GM19193 (cell line): Measurements from ENCODE around the gene AJUBA.

Experiments used
- POLR2A ChIP-seq: IDR thresholded peaks from 4 replicates; pipeline ENCODE4 v1.6.1; 2011; ENCODE audit not compliant: insufficient read depth, insufficient read length; ENCODE audit errors: extremely low read depth

AJUBA gene

GRCh38 chr14:22995889-22996625 is 13.7 kb upstream of the AJUBA start:
- no peak for TF ChIP-seq POLR2A

DNA sequence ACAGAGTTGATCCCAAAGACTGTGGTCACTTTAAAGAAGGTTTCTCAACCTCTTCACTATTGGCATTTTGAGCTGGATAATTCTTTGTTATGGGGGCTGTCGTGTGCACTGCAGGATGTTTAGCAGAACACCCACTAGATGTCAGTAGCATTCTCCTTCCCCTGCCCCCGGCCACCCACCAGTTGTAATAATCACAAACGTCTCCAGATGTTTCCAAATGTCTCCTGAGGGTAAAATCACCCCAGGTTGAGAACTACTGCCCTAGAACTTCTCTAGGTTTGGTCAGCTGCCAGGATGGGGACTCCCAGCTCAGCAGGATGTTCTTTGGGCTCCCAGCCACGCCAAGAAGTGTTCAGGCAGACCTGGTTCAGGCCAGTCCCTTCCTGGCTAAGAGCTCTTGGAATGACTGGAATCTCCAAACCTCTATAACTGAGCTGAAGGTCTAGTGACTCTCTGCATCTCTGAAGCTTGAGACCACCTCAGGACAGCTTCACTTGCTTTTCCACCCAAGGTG is 12.5 kb upstream of the AJUBA start:
- no peak for TF ChIP-seq POLR2A

DNA sequence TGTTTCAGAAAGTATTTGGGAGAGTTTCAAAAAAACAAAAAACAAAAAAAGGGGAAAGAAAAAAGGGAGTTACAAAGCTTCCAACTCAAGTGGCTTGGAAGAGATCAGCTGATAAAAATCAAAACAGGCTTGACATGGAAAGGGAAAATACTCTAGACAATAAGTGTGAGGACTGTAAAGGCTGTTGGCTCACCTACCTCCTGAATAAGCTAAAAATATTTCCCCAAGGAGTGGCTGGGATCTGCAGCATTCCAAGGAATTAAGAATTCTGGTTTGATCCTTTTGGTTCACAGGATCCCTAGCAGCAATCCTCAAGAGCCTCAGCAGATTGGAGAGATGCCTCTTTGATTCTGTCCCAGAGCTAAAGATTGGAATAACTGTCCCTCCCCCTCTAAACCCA is 11.2 kb upstream of the AJUBA start:
- no peak for TF ChIP-seq POLR2A

DNA sequence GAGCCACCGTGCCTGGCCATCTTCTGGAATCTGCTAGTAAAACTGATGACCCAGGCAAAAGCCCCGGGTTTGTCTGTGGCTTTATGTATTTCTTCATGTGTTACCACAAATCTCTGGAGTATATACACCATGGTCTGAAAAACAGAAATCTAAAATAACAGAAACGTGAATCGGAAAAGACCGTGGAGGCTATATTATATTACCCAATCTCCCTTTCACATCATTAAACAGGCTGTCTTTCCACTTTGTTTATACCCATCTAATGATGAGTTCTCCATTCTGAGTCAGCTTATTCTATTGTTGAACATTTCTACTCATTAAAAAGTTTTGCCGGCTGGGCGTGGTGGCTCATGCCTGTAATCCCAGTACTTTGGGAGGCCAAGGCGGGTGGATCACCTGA is 9.5 kb upstream of the AJUBA start:
- TF ChIP-seq POLR2A, result no peak

DNA sequence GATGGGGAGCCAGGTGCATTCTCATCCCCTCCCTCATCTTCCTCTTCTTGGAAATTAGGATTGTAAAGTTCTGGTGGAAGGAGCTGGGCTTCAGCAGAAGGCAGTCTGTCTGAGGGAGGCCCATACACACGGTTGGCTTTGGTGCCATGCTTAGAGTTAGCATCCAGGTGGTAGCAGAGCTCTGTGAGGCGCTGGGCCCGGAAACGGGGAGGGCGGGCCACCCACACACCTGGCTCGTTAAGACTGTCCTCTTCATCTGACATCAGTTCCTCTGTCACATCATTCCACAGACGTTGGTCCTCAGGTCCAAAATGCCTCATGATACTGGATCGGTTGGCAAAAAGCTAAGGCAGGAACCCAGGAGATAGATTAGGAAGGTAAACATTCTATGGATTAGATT is 4.9 kb upstream of the AJUBA start:
- no peak for TF ChIP-seq POLR2A

DNA sequence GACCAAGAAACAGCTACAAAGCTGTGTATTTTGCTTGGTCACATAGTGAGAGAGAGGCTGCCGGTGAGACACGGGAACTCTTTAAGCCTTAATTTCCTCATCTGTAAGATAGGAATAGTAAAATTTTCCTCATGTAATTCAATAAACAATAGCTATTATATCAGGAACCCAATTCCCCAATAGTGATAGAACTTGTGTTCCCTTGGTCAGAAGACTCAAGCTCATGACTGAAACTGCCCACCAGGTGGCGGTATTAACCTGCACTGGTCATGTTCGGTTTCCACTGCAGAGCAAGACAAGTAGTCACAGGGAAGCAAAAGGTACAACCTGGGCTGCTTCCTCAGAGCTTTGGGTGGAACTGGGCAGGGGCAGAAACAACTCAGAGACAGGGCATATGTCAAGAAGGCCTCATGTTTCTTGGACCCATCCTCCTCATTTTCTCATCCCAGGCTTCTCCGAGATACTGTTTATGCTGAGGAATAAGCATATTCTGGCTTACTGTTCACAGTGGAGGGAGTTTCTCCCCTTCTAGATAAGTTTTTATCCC is 4.2 kb upstream of the AJUBA start:
- TF ChIP-seq POLR2A, result no peak

GRCh38 chr14:22985894-22986507 is 3.6 kb upstream of the AJUBA start:
- no peak for TF ChIP-seq POLR2A

DNA sequence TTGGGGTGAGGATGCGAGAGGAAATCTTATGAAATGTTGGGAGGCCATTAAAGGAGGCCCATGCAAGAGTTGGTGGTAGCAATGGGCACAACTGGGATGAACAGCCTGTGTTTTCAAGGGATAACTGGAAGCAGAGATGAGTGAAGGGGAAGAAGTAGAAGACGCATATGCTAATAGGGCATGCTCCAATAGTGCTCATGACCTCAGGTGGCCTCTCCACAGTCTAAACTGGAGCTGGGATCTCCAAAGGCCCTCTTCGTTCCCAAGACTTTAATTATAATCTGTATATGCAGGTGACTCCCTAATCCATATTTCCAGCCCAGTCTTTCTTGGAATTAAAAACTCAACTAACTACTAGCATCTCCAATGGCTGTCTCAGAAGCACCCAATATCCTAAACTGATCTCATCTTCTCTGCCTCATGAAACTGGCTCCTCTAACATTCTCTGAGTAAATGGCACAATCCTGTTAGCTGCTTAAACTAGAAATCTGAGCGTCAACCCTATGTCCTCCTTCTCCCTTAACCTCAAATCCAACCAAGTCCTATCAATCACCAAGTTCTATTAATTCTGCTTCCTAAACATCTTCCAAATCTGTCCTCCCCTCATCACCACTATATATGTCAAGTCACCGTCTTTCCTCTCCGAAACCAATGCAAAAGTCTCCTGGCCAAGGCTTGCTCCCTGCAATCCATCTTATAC is 2.8 kb upstream of the AJUBA start:
- TF ChIP-seq POLR2A, result no peak

DNA sequence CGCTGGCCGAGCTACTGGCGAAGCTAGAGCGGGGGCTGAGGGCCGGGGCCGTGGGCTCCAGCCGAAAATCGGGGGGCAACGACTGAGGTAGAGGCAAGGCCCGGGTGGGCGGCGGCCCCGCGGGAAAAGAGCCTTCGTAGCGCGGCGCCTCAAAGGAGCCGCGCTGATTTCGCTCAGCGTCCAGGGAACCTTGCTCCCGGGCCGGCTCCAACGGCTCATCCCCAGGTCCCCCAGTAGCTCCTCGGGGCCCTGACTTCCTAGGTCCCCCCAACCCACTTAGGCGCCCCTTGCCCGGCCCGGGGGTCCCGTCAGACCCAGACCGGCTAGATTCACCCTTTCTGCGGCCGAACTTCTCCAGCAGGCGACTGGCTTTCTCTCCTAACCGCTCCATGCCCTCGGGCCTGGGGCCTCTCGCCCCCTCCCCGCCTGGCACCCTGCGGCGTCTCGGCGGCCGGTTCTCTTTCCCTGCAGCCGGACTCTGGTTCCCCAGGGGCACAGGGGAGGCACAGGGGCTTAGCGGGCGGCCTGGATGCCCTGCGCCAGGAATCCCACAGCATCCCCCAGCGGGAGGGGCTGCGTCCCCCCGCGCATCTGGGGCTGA is 375 bp downstream of the AJUBA start:
- no peak for TF ChIP-seq POLR2A

DNA sequence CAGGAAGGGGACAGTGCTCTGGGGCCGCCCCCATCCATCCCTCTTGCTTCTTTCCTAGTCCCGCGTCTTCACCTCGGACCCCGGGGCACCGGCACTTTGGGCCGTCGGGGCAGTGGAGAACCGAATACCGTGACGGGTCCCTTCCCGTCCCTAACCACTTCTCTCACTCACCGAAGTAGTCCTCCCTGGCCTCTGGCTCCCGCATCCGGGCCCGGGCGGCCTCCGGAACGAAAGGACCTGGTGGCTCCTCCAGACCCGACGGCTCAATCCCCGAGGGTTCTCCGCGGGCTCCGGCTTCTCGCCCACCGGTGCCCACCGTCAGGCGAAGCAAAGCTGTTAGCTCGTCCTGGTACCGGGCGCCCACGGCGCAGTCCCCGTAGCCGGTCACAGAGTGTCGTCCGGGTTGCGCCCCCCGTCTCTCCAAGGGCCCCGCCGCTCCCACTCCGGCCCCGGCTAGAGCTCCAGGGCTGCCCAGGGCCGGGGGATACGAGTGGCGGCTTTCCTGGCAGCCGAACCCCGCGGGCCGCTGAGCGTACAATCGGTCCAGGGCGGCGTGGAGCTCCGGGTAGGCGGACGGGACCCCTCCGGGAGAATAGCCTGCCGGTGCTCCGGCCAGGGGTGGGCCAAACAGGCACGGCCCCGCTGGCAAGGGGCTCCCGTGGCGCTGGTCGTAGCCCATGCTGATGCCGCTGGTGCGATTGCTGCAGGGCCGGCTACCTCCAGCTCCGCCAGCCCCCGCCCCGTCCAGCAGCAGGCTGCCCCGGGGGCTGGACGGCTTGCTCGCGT is 1.1 kb downstream of the AJUBA start:
- TF ChIP-seq POLR2A, result no peak

DNA sequence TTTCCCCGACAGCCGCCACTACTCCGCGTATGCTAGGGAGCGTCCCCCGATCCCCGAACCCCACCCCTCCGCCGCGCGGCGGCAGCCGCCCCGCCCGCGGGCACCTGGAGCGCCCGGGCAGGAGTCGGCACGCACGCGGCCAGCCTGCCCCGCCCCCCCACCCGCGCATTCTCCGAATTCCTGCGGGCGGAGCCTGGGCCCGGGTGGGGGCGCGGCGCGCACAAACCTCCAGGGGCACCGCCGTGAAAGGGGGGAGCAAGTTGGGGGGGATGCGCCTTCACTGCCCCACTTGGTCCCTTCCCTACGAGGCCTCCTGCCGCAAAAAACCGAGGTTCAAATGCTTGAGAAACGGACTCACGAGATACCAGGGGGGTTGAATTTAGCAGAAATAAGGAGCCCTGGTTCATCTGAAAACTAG is 1.7 kb downstream of the AJUBA start:
- TF ChIP-seq POLR2A, result no peak

GRCh38 chr14:22979748-22980392 is 2.5 kb downstream of the AJUBA start:
- TF ChIP-seq POLR2A, result no peak

DNA sequence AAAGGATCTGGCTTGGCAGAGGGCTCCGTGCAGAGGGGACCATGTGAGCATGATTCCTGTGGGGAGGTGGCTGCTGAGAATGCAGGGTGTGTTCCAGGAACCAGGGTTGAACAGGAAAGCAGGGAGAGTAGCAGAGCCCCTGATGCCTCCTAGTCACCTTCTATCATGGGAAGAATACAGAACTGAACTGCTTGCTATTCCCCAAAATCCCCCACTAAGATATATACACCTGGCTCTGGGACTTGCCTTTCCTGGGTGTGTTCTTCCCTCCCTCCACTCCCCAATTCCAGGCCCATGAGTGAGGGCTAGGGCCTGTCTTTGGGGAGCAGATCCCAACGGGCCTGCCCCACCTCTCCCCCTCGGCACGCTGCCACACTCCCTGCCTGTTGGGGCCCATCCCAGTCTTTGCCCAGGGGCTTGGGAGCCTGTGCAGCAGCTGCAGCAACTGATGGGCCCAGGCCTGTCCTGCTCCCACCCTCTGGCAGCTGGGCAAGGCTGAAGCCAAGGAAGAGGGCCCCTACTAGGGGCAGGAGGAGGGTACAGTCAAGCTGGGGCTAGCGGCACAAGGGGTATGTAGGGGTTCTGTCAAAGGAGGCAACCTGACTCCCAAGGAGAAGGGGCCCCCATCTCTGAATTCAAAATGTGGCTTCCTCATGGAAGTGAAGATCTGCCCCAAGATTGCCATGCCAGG is 3.2 kb downstream of the AJUBA start:
- no peak for TF ChIP-seq POLR2A
